Measurements from ENCODE around the gene LYPD6.

DNA sequence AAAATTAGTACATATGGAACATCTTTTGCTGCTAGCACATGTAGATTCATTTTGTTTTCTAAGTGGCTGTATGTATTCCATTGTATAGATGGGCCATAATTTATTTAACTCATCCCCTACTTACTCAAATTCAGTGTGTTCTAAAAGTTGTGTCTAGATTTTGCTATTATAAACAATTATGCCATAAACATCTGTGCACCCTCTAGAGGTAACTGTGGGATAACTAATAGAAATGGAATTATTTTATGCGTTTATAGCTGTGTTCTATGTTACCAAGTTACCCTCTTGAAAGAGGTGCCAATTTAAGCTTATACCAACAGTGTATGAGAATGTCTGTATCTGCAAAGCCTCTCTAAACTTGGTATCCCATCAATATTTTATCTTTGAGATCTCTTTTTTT lies 156.8 kb downstream of the LYPD6 start:
- TF ChIP-seq, protein P1, sequence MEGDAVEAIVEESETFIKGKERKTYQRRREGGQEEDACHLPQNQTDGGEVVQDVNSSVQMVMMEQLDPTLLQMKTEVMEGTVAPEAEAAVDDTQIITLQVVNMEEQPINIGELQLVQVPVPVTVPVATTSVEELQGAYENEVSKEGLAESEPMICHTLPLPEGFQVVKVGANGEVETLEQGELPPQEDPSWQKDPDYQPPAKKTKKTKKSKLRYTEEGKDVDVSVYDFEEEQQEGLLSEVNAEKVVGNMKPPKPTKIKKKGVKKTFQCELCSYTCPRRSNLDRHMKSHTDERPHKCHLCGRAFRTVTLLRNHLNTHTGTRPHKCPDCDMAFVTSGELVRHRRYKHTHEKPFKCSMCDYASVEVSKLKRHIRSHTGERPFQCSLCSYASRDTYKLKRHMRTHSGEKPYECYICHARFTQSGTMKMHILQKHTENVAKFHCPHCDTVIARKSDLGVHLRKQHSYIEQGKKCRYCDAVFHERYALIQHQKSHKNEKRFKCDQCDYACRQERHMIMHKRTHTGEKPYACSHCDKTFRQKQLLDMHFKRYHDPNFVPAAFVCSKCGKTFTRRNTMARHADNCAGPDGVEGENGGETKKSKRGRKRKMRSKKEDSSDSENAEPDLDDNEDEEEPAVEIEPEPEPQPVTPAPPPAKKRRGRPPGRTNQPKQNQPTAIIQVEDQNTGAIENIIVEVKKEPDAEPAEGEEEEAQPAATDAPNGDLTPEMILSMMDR (IDR thresholded peaks at IDR 0.05) = no peak
- no peak for TF ChIP-seq EZH2 (IDR thresholded peaks at IDR 0.05; ENCODE audit: borderline replicate concordance, insufficient read depth, low read depth, low read length, poor library complexity, severe bottlenecking)
